ENCODE measurements around the gene TUBB1.

- TF ChIP-seq, protein P1, sequence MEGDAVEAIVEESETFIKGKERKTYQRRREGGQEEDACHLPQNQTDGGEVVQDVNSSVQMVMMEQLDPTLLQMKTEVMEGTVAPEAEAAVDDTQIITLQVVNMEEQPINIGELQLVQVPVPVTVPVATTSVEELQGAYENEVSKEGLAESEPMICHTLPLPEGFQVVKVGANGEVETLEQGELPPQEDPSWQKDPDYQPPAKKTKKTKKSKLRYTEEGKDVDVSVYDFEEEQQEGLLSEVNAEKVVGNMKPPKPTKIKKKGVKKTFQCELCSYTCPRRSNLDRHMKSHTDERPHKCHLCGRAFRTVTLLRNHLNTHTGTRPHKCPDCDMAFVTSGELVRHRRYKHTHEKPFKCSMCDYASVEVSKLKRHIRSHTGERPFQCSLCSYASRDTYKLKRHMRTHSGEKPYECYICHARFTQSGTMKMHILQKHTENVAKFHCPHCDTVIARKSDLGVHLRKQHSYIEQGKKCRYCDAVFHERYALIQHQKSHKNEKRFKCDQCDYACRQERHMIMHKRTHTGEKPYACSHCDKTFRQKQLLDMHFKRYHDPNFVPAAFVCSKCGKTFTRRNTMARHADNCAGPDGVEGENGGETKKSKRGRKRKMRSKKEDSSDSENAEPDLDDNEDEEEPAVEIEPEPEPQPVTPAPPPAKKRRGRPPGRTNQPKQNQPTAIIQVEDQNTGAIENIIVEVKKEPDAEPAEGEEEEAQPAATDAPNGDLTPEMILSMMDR (conservative IDR thresholded peaks at IDR 0.05) = no peak
- no peak for TF ChIP-seq EZH2 (IDR thresholded peaks at IDR 0.05; ENCODE audit: low read depth)
These were observed 24.5 kb downstream of the TUBB1 start for GRCh38 chr20:59043698-59044097.
